SK-N-SH (cell line): ENCODE data around the gene LPP.

ENCODE experiments used
- SMC3 ChIP-seq: IDR thresholded peaks from 2 replicates; pipeline ENCODE4 v1.6.1; 2012; ENCODE audit warnings: low read depth, low read length, improper control_type of control experiment
- YY1 ChIP-seq: IDR thresholded peaks from 2 replicates; pipeline ENCODE4 v1.4.0; 2012; ENCODE audit warnings: low read depth, mild to moderate bottlenecking

DNA sequence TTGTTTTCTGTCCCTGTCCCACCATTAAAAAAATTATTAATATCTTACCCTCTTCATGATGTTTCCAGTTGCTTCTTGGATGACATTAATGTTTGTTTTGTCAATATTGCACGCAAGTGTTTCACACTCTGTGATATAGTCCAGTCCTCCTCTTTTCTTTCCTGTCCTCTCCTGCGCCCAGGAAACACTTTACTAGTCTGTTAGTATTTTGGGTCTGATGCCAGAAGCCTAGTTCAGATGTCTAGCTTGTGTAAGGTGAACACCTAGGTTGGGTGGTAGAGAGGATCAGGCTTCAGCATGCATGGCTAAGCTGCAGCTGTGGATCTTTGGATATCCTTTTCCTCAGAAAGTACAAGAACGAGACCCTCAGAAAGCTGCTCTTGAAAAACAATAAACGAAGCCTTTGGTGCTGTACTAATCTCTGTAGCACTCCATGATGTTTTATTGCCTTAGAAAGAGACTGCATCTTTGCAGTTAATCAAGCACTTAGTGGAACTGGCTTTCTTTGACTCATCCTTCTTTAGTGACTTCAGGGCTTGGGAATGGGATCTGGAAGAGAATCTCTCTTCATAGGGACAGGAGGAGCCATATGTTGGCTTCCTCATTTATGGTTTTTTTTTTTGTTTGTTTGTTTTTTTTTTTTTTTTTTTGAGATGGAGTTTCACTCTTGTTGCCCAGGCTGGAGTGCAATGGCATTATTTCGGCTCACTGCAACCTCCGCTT is 253.4 kb downstream of the LPP start:
- TF ChIP-seq YY1: no peak
- no peak for TF ChIP-seq SMC3
